DLD1 (cell line): ENCODE data around the gene WT1.
"Not testable (repeated sequence)": the region's sequence is repeated elsewhere in the genome, so short reads cannot be mapped to it uniquely, and the experiment has no call there.

Source experiments
- in situ Hi-C: cut with HindIII; loops from 2 replicates; pipeline ENCODE4 v1.10.0; 2017; ENCODE audit warnings: low sequenced_read_pairs

WT1 gene

GRCh38 chr11:32435511-32435941, at the start of gene WT1:
TSS of gene WT1 (minus strand) at chr11:32435539.
- in situ Hi-C loops: no loop called here

GRCh38 chr11:32479291-32479690, 44.0 kb upstream of the WT1 start:
- in situ Hi-C loops: no loop called here

- in situ Hi-C loops: no loop called here
These were observed 43.0 kb upstream of the WT1 start for GRCh38 chr11:32478277-32478731.

GRCh38 chr11:32473282-32473909, 38.1 kb upstream of the WT1 start:
- in situ Hi-C loops: no loop called here

GRCh38 chr11:32472226-32472625, 36.9 kb upstream of the WT1 start:
- in situ Hi-C loops: no loop called here

GRCh38 chr11:32471544-32471943, 36.2 kb upstream of the WT1 start:
- in situ Hi-C loops: not testable (repeated sequence)

GRCh38 chr11:32469791-32470190, 34.5 kb upstream of the WT1 start:
- in situ Hi-C loops: no loop called here

GRCh38 chr11:32466279-32466915, 31.1 kb upstream of the WT1 start:
- in situ Hi-C loops: no loop called here

- in situ Hi-C loops: no loop called here
These were observed 28.7 kb upstream of the WT1 start for GRCh38 chr11:32464078-32464477.

- in situ Hi-C loops: no loop called here
These were observed 26.8 kb upstream of the WT1 start for GRCh38 chr11:32462011-32462690.

GRCh38 chr11:32456864-32457263, 21.5 kb upstream of the WT1 start:
- in situ Hi-C loops: no loop called here

- in situ Hi-C loops: no loop called here
These were observed 19.7 kb upstream of the WT1 start for GRCh38 chr11:32454993-32455392.

- in situ Hi-C loops: no loop called here
These were observed 16.5 kb upstream of the WT1 start for GRCh38 chr11:32451808-32452207.

- in situ Hi-C loops: no loop called here
These were observed 15.0 kb upstream of the WT1 start for GRCh38 chr11:32450372-32450771.

GRCh38 chr11:32448232-32448631, 12.9 kb upstream of the WT1 start:
- in situ Hi-C loops: no loop called here

GRCh38 chr11:32447252-32447651, 11.9 kb upstream of the WT1 start:
- in situ Hi-C loops: no loop called here

GRCh38 chr11:32446227-32446626, 10.9 kb upstream of the WT1 start:
- in situ Hi-C loops: no loop called here

GRCh38 chr11:32444186-32444585, 8.8 kb upstream of the WT1 start:
- in situ Hi-C loops: no loop called here

GRCh38 chr11:32440916-32441315, 5.6 kb upstream of the WT1 start:
- in situ Hi-C loops: no loop called here

GRCh38 chr11:32440312-32440908, 5.1 kb upstream of the WT1 start:
- in situ Hi-C loops: no loop called here

- in situ Hi-C loops: no loop called here
These were observed 4.3 kb upstream of the WT1 start for GRCh38 chr11:32439501-32440210.
